ENCODE measurements around the gene PSME2. TPM values are rescaled to one million over a fixed set of nuclear protein-coding genes. Genes with fewer than 3 reads are reported as not detected.

The PSME2 gene
- polyA plus RNA-seq, 1 donor (not counting 4 experiments of a cell fraction or from before 2014, with no cell fraction given) = 158 TPM

- Histone ChIP-seq H3K9me1 (ENCODE audit: control insufficient read depth, extremely low read depth, insufficient read depth, low read length) (no peaks in the 10 kb centered on the region), H3K4me3 (ENCODE audit: control insufficient read depth in 2 of 3, extremely low read depth in 1 of 3, insufficient read depth in 2 of 3, low read depth in 1 of 3, low read length in 3 of 3) (no peak overlapping the region), H3K4me2 (ENCODE audit: control insufficient read depth, extremely low read depth, insufficient read depth, low read depth, low read length) (no peak overlapping the region), H3K36me3 (ENCODE audit: control insufficient read depth in 2 of 2, extremely low read depth in 1 of 2, insufficient read depth in 2 of 2, low read length in 2 of 2) (peaks cover 40 to 56% of the 10 kb centered on the region in 2 experiments), H3K27ac (ENCODE audit: control insufficient read depth, insufficient read depth, low read length) (no peak overlapping the region), H4K20me1 (ENCODE audit: control insufficient read depth, extremely low read depth, insufficient read depth, low read length) (no peaks in the 10 kb centered on the region), H3K9ac (ENCODE audit: control insufficient read depth, extremely low read depth, insufficient read depth, low read length) (no peak overlapping the region), H2AFZ (ENCODE audit: control insufficient read depth, low read length) (no peak overlapping the region), H3K9me3 (ENCODE audit: control insufficient read depth, low read depth, low read length) (no peaks in the 10 kb centered on the region), H3K27me3 (ENCODE audit: control insufficient read depth, extremely low read depth, insufficient read depth, low read length) (no peaks in the 10 kb centered on the region), H3K79me2 (ENCODE audit: control insufficient read depth, insufficient read depth, low read length) (peaks cover 42% of the 10 kb centered on the region), H3K4me1 (ENCODE audit: control insufficient read depth, extremely low read depth, insufficient read depth, low read length) (peaks cover 11% of the 10 kb centered on the region)
- dilution Hi-C loops (cut with MboI; ENCODE audit: extremely low pct_ligation_motif_present, low sequenced_read_pairs) = no loop called here
- TF ChIP-seq CTCF (optimal IDR thresholded peaks at IDR 0.05 in 1 of 3, IDR thresholded peaks at IDR 0.05 in 1 of 3, conservative IDR thresholded peaks at IDR 0.05 in 1 of 3; ENCODE audit: extremely low read depth in 1 of 3, insufficient read depth in 2 of 3, low read length in 3 of 3) (no peak), EZH2 (IDR thresholded peaks at IDR 0.05; ENCODE audit: low read length) (no peak)
- DNase-seq (ENCODE audit: low read depth, low spot score) = no peak
- no peak for FAIRE-seq
These were observed 5.1 kb upstream of the PSME2 start for GRCh38 chr14:24151404-24152080.

- peaks cover 11% of the 10 kb centered on the region for H3K4me1 ChIP-seq (ENCODE audit: control insufficient read depth, extremely low read depth, insufficient read depth, low read length)
- H3K9ac ChIP-seq (ENCODE audit: control insufficient read depth, extremely low read depth, insufficient read depth, low read length) = no peak overlapping the region
- no peak for FAIRE-seq
- no peak overlapping the region for H3K27ac ChIP-seq (ENCODE audit: control insufficient read depth, insufficient read depth, low read length)
- H3K27me3 ChIP-seq (ENCODE audit: control insufficient read depth, extremely low read depth, insufficient read depth, low read length) = no peaks in the 10 kb centered on the region
- H3K36me3 ChIP-seq (ENCODE audit: control insufficient read depth in 2 of 2, extremely low read depth in 1 of 2, insufficient read depth in 2 of 2, low read length in 2 of 2) = peaks cover 37 to 52% of the 10 kb centered on the region in 2 experiments
- no peak for TF ChIP-seq CTCF (optimal IDR thresholded peaks at IDR 0.05 in 1 of 3, IDR thresholded peaks at IDR 0.05 in 1 of 3, conservative IDR thresholded peaks at IDR 0.05 in 1 of 3; ENCODE audit: extremely low read depth in 1 of 3, insufficient read depth in 2 of 3, low read length in 3 of 3)
- TF ChIP-seq EZH2 (IDR thresholded peaks at IDR 0.05; ENCODE audit: low read length) = no peak
- H3K9me1 ChIP-seq (ENCODE audit: control insufficient read depth, extremely low read depth, insufficient read depth, low read length) = no peaks in the 10 kb centered on the region
- no peak overlapping the region for H2AFZ ChIP-seq (ENCODE audit: control insufficient read depth, low read length)
- H3K4me3 ChIP-seq (ENCODE audit: control insufficient read depth in 2 of 3, extremely low read depth in 1 of 3, insufficient read depth in 2 of 3, low read depth in 1 of 3, low read length in 3 of 3) = no peak overlapping the region
- no peaks in the 10 kb centered on the region for H4K20me1 ChIP-seq (ENCODE audit: control insufficient read depth, extremely low read depth, insufficient read depth, low read length)
- DNase-seq (ENCODE audit: low read depth, low spot score) = no peak
- dilution Hi-C loops (cut with MboI; ENCODE audit: extremely low pct_ligation_motif_present, low sequenced_read_pairs) = no loop called here
- no peaks in the 10 kb centered on the region for H3K9me3 ChIP-seq (ENCODE audit: control insufficient read depth, low read depth, low read length)
- H3K79me2 ChIP-seq (ENCODE audit: control insufficient read depth, insufficient read depth, low read length) = peaks cover 42% of the 10 kb centered on the region
- no peak overlapping the region for H3K4me2 ChIP-seq (ENCODE audit: control insufficient read depth, extremely low read depth, insufficient read depth, low read depth, low read length)
These were observed 4.6 kb upstream of the PSME2 start for GRCh38 chr14:24150993-24151392.
